ENCODE results near the gene ZNF174. TPM values are rescaled to one million over a fixed set of nuclear protein-coding genes. Genes with fewer than 3 reads are reported as not detected.

The ZNF174 gene
- total RNA-seq, 1 donor from 2014 or later, result 10.8 TPM

- DNase-seq (ENCODE audit: low spot score) (peak; percentile 66), ATAC-seq (peak; percentile 84)
- intact Hi-C loops (cut with DNase I), result no loop called here
Measured at GRCh38 chr16:3431779-3432219, 30.8 kb downstream of the ZNF174 start.

- intact Hi-C loops (cut with DNase I), result no loop called here
- DNase-seq (ENCODE audit: low spot score) (no peak), ATAC-seq (no peak)
Measured at GRCh38 chr16:3434373-3434772, 33.4 kb downstream of the ZNF174 start.

GRCh38 chr16:3439637-3440036, 38.6 kb downstream of the ZNF174 start:
- intact Hi-C loops (cut with DNase I), result no loop called here
- no peak for ATAC-seq
- no peak for DNase-seq (ENCODE audit: low spot score)

DNA sequence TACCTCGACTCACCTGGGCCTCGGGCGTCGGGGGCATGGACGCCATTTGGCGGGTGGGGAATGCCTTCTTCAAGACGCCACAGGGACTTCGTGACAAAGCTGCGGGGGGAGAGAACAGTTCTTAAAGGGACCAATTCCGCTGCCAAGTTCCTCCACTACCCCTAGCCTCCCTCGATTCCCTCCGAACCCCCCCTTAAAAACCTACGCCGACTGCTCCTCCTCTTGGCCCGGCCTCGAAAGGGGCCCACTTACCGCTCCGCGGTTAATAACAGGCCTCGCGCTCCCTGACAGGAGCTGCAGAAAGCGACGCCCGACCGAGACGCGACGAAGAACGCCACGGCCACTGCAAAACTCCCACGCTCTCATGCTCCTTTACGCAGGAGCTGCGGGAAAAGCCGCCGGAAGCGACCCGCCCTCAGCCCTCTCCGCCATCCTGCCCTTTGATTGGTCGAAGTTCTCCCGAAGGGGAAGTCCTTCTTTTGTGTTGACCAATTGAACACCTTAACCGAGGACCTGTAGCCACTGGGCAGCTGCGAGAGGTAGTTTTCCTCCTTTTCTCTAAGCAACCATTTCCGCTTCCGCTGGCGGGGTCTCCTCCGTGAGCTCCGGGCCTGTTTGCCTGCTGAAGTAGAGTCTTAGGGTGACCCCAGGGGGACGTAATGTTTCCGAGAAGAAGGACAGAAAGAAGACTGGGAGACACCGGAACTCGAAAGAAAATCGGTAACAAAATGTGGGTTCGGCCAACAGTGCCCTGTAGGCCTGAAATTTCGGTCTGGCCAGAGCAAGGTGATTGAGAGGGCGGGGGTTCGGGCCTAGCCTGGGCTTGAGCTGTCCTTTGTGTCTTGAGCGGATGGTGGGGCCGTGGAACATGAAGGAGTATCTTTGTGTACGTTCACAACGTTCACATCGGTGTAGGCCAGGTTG, 42.4 kb downstream of the ZNF174 start, which contains the start of the genes NAA60 and ZNF597:
Gene NAA60 (plus strand): TSS at position 573 of the 924 bp plus-strand sequence. CDS start 32,548 bp downstream, outside the sequence.
Gene ZNF597 (minus strand): TSS at position 397 of the 924 bp plus-strand sequence. CDS start 351 bp downstream, at position 46.
- peak; percentile 100 for ATAC-seq
- intact Hi-C loops (cut with DNase I), result no loop called here
- DNase-seq (ENCODE audit: low spot score), result peak; percentile 85

DNA sequence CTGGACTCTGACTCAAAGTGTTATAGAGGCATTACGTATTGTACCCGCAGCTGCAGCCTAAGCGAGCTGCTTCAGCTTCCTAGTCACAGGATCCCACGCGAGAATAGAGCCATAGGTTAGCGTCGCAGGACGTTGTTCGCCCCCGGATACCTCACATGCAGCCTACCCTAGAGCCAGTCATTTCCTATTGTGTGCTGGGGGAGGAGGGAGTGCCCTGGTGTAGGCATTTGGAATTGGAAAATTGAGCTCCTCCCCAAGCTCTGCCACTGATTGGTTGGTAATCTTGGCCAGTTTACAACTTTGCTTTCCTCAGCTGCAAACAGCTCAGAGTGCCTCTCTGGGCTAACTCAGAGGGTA, 43.0 kb downstream of the ZNF174 start:
- no peak for DNase-seq (ENCODE audit: low spot score)
- peak; percentile 41 for ATAC-seq
- intact Hi-C loops (cut with DNase I), result no loop called here

DNA sequence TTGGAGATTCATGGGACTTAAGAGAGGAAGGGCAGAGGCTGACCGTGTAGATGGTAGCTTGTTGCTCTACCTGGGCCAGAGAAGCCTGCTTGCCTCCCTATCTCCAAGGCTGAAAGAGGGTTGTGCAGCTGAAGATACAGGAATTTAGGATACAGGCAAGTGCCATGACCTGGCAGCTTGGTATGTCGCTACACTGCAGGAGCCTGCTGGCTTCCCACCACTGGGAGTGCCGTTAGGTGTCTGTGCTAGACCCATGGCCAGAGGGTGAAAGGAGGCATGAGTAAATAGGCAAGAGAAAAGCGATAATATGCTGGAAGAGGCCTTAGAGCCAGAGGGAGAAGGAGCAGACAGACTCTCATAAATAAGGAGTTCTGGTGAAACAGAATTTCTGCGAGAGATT, 53.1 kb downstream of the ZNF174 start:
- ATAC-seq (no peak), DNase-seq (ENCODE audit: low spot score) (no peak)
- intact Hi-C loops (cut with DNase I), result no loop called here

DNA sequence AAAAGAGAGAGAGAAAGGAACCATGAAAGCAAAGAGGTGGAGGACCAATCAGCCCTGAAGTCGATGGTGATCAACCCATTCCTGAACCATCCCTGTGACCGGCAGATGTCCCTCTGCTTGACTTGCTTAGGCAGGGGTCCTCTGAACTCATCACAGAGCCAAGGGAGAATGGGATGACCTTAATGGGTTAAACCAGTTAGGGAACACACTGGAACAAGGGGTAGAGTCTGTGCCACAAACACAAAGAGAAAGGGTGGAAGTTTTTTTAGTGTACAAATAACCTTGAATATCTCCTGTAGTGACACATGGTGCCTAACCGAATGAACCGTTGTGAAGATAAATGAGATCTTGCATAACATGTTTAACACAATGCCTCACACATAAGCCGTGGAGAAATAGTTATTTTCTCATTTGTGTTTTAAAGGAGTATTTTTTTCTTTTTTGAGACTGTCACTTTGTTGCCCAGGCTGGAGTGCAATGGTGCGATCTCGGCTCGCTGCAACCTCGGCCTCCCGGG, 53.7 kb downstream of the ZNF174 start:
- ATAC-seq (no peak), DNase-seq (ENCODE audit: low spot score) (no peak)
- intact Hi-C loops (cut with DNase I), result no loop called here

DNA sequence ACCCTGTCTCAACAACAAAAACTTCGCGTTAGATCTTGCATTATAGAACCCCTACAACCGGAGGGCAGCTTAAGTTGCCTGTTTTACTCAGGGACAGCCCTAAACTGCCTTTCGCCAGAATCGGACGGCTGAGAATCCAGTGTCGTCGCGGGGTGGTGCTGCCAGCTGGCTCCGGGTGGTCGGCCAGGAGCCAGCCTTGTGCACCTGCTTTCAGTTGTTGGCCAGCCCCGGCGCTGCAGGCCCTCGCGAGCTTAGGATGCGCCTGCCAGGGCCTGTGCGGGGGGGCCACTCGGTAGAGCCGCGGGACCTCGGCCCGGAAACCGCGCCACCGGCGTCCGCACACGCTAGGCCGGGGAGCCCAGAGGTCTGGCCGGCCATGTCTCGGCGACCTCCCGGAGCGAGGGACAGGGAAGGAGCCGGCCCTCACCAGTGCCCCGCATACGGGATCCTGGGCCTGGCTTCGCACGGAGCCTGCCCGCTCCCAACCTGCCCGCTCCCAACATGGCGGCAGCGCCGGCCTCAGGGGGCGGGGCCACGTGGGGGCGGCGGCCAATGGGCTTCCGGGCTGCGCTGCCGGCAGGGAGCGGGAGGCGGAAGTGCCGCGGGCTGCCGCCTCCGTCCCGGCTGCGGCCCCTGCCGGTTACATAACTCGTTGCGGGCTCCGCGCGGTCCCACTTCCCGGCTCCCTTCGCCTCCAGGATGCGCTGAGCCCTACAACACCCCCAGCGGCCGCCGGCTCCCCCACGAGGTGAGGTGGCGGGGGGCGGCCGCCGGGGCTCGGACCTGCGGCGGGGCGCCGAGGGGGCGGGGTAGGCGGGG, 56.6 kb downstream of the ZNF174 start:
- ATAC-seq, result peak; percentile 96
- intact Hi-C loops (cut with DNase I), result no loop called here
- peak; percentile 92 for DNase-seq (ENCODE audit: low spot score)

GRCh38 chr16:3458278-3458851, 57.4 kb downstream of the ZNF174 start:
- ATAC-seq (peak; percentile 25), DNase-seq (ENCODE audit: low spot score) (no peak)
- intact Hi-C loops (cut with DNase I), result no loop called here

GRCh38 chr16:3458852-3459361, 57.9 kb downstream of the ZNF174 start:
- DNase-seq (ENCODE audit: low spot score) (no peak), ATAC-seq (no peak)
- intact Hi-C loops (cut with DNase I), result no loop called here

Other genes with a start within 250 kb of the ZNF174 start
- not detected for gene OR1F1, start 213.0 kb upstream of the ZNF174 start, total RNA-seq
- gene ZNF200, start 166.1 kb upstream of the ZNF174 start, total RNA-seq, result 7.4 TPM
- 3.0 TPM for gene MEFV, start 144.6 kb upstream of the ZNF174 start, total RNA-seq
- gene ZNF263, start 117.7 kb upstream of the ZNF174 start, total RNA-seq, result 31.4 TPM
- gene TIGD7, start 95.8 kb upstream of the ZNF174 start, total RNA-seq, result 9.9 TPM
- 33.8 TPM for gene ZNF75A, start 95.7 kb upstream of the ZNF174 start, total RNA-seq
- gene OR2C1, start 45.3 kb upstream of the ZNF174 start, total RNA-seq, result 0.40 TPM
- 14.3 TPM for gene ZSCAN32, start 211 bp upstream of the ZNF174 start, total RNA-seq
- gene ZNF597, start 42.3 kb downstream of the ZNF174 start, total RNA-seq, result 3.2 TPM
- gene NAA60, start 42.5 kb downstream of the ZNF174 start, total RNA-seq, result 41.3 TPM
- not detected for gene C16orf90, start 94.3 kb downstream of the ZNF174 start, total RNA-seq
- gene CLUAP1, start 99.8 kb downstream of the ZNF174 start, total RNA-seq, result 32.7 TPM
- 1.6 TPM for gene NLRC3, start 176.2 kb downstream of the ZNF174 start, total RNA-seq
- gene SLX4, start 210.4 kb downstream of the ZNF174 start, total RNA-seq, result 6.5 TPM

Data from sciatic nerve (tissue), 2 donors.